Stimulated activated CD4-positive, alpha-beta T cell treated with anti-CD3 and anti-CD28 coated beads, Interleukin-12 subunit alpha, Interleukin-12 subunit beta, amount 100 ng/mL, for 4 hours (primary cell): Measurements from ENCODE around the gene PRG2.
A peak's percentile ranks its signal among the peaks of the same experiment; 100 is the strongest.
"Not testable (repeated sequence)": the region's sequence is repeated elsewhere in the genome, so short reads cannot be mapped to it uniquely, and the experiment has no call there.

Experiments used
- DNase-seq: peaks from one replicate; pipeline ENCODE4 v3.0.0-alpha.2; 2020

The PRG2 gene

DNA sequence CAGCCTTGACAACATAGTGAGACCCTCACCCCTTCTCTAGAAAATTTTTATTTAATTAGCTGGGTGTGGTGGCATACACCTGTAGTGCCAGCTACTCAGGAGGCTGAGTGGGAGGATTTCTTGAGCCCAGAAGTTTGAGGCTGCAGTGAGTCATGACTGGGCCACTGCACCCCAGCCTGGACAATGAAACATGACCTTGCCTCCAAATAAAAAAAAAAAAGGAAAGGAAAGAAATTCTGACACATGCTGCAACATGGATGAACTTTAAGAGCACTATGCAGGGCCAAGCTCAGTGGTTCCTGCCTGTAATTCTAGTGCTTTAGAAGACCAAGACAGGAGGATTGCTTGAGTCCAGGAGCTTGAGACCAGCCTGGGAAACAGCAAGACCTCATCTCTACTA is 27.7 kb upstream of the PRG2 start:
- DNase-seq: no peak

GRCh38 chr11:57417056-57417455 is 26.6 kb upstream of the PRG2 start:
- DNase-seq: no peak

- no peak for DNase-seq
Measured at GRCh38 chr11:57416436-57416835, 26.0 kb upstream of the PRG2 start.

DNA sequence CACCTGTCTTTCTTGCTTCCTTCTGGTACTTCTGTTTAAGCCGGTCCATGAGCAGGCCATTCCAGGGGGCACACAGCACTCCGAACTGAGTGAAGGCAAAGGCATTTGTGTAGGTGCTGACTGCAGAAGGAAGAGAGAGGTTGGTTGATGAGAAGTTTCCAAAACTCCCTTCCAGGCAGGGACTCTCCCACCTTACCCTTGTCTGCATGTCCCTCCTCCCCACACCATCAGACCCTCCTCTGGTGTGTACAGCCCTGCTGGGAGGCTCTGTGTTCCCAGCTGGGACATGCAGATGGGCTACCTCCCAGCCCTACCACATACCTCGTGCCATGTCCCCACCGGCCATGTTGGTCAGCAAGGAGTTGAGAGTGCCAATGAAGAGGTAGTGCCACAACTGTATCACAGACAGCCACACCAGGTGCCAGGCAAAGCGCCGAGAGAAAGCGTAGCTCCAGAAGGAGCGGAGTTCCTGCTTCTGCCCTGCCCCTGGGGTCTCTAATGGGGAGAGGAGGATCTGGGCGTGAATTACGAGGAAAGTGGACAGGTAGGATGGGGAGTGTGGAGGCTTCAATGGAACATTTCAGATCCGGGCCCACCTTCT is 24.3 kb upstream of the PRG2 start:
- no peak for DNase-seq

DNA sequence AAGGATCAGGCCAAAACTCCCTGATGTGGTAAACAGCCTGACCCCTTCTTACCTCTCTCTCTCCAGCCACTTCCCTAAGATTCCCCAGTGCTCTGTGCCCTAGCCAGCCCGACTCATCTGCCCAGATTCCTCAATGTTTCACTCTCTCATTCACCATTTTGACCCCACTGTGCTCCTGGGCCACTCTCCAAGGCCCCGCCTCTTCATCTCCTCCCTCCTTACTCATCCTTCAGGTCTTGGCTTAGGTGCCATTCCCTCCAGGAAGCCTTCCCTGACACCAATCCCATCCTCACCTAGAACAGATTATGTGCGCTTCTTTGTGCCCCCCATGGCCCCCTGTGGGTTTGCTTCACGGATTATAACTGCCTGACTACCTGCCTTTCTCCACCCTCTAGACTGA is 23.2 kb upstream of the PRG2 start:
- no peak for DNase-seq

GRCh38 chr11:57410287-57410686 is 19.8 kb upstream of the PRG2 start:
- no peak for DNase-seq

DNA sequence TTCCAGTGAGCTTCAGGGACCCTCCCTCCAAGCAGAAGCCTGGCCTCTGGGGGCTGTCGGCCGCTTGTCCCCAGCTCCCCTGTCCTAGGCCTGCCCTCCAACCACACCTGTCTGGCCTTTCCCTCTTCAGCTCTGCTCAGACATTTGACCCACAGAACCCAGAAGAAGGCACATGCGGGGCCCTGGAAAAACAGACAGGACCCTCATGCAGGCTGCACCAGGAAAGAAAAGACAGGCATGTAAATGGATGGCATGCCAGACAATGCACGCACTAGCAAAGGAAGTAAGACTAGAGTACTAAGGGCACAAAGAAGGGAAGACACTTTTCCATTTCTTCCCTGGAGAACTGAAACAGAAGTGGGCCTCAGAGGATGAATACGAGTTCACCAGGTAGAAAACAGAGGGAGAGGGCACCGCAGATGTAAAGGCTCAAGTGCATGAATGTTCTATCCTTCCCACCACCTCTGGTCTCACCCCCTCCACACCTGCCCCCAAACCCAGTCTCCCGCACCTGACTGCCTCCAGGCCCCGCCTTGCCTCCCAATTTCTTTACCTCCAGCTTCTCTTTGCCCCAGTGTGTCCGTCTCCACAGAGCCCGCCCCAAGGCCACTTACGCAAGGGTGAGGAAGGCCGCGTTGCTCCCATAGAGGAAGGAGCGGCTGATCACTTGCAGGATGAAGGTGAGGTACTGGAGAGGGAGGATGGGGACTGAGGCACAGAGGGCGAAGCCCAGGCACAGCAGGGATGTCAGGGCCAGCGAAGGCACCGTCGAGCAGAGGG is 19.1 kb upstream of the PRG2 start:
- no peak for DNase-seq

DNA sequence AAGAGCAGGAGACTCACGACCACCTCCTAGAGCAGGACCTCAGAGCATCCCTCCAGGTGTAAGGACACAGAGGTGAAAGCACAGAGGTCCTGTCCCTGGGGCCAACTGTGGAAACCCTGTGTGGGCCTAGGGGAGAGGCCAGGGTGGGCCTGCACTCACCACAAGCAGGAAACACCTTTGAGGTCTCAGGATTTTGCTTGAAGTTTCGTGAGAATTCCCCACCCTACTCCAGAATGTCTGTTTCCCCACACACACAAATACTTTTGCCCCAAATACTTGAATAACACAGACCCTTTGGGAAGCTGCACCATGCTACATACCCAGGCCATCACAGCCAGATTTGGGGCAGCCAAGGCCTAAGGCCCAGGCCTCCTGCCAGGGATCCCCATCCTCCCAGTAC is 18.3 kb upstream of the PRG2 start:
- DNase-seq: no peak

- DNase-seq: no peak
Measured at GRCh38 chr11:57407941-57408475, 17.6 kb upstream of the PRG2 start.

DNA sequence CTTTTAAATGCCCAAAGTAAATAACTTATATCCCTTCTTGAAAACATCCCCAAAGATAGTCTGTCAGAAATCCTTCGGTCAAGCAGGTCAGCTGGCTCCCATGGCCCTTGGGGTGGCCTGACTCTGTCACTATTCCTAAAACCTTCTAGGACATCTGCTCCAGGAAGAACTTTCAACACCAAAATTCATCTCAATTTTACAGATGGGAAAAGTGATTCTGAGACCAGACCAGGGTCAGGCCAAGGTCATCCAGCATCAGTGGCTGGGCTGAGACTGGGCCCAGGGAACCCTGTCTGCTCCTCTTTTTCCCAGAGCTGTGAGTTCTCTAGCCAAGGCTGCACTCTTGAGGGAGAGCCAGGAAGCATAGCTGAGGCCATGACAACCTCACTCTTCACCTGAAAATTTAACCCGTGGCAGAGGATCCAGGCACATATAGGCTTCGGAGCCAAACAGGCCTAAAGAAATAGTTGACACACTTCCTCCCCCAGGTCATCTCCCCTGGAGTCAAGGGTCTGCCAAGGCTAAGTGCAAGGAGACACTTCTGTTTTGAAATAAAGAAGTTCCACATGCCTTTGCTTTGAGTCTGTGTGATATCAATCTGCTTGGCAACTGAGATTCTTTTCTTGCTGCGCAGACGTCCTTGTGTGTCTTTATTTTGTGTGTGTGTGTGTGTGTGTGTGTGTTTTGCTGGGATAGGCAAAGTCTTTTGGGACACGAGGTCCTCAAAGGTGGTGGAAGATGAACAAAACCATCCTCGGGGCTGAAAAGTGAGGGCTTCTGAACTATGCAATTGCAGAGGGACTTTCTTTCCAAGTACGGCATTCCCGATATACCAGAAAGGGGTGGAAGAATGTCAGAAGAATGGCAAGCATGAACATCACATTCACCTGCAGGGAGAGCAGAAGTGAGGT is 16.8 kb upstream of the PRG2 start:
- no peak for DNase-seq

DNA sequence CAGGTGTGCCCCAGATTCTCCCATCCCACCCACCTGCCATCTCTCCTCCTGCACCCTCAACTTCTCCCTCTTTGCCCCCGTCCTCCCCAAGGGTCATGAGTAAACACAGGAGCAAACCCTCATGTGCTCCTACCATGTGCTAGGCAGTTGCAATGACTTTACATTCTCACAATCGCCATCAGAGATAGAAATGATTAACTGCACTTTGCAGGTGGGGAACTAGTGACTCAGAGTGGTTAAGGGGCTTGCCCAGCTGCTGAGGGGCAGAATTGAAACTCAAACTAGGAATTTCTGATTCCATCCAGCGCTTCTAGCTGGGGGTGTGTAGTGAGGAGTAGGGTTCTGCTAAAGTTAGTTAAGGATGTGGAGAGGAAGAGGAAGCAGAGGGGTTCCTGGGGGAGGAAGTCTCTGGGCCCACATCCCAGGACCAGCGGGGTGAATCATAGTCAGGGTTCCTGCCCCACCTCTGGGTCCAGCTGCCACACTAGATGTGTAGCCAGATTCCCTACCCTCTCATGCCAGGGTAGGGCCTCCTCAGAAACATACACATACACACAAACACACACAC is 16.0 kb upstream of the PRG2 start:
- peak; percentile 34 for DNase-seq

GRCh38 chr11:57405271-57405860 is 14.9 kb upstream of the PRG2 start:
- DNase-seq: no peak

DNA sequence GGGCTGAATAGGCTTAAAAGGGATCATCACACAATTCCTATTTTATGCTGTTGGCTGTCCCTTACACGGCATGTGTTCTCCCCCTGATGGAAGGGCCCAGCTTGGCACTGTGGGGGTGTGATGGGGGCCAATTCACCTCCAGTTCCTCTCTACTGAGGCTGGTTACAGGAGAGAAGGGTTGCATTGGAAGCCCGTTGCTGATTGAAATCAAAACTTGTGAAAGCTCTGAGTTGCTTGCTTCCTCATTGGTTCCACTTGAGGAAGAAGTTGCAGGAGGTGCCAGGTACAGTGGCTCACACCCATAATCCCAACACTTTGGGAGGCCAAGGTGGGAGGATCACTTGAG is 13.3 kb upstream of the PRG2 start:
- DNase-seq: no peak

GRCh38 chr11:57403003-57403801 is 12.8 kb upstream of the PRG2 start:
- DNase-seq: not testable (repeated sequence)

DNA sequence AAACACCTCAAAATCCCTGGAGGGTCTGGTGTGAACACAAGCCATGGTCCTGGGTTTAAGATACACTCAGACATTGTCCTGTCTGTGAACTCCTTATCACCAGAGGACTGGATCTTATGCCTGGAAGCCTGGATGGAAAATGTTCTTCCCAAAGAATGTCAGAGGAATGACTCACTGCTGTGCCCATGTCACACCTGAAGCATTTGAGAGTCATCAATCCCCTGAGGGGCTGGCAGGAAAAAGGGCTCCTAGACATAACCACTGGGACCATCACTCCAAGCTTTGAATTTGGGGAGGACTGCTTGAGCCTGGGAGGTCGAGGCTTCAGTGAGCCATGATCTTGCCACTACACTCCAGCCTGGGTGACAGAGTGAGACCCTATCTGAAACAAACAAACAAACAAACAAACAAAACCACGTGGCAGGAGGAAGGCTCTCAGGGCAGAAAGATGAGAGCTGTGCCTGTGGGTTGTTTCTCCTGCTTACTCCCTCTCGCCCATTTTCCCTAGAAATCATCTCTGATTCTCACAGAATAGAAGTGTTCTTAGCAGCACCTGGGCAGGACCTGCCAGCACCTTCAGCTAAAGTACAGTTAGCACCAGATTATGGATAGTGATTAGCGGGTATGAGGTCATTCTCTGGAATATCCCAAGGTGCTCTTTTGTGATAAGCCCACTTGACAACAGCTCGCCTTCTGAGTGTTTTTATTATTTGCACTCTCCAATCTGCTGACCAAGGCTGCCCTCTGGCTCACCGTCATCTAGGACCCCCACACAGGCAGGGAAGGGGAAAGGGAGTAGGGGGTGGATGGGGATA is 11.9 kb upstream of the PRG2 start:
- no peak for DNase-seq

DNA sequence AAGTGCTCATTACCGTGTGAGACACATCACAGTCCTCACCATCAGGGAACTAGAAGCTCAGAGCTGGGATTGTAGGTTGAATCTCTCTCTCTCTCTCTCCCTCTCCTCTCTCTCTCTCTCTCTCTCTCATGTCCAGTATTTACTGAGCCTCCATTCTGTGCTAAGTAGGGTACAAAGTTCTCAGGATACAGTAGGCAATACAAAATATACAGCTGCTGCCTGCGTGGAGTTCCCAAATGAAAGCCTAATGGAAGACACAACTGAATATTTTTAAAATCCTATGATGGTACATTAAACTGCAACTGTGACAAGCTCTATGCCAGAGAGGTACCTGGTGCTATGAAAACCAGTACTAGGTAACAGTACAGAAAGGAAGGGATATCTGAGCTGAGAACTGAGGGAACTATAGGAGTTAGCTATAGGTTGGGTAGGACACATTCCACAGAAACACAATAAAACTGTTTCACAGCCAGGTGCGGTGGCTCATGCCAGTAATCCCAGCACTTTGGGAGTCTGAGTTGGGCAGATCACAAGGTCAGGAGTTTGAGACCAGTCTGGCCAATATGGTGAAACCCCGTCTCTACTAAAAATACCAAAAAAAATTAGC is 9.6 kb upstream of the PRG2 start:
- DNase-seq: no peak

DNA sequence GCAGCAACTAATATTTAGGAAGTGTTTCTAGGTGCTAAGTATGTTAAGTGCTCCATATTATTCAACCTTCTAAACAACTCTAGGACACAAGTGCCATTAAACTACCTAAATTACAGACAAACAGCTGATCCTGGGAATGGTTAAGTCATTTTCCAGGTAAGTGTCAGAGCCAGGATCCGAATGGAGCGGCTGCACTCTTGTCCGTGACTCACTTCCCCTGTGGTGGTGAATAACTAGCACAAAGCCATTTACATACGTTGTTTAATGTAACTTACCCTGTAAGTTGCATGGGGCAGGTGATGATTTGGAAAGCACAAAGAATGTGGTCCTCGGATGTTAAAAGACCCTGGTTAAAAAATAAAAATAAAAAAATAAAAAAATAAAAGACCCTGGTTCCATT is 8.8 kb upstream of the PRG2 start:
- no peak for DNase-seq

- no peak for DNase-seq
Measured at GRCh38 chr11:57397394-57397990, 7.0 kb upstream of the PRG2 start.

- no peak for DNase-seq
Measured at GRCh38 chr11:57396744-57397143, 6.3 kb upstream of the PRG2 start.
